GM12891 (cell line): ENCODE data around the gene TTC39A.

Experiments
- PAX5 ChIP-seq: IDR thresholded peaks from 2 replicates; pipeline ENCODE4 v1.6.1; 2011; ENCODE audit warnings: low read length, moderate library complexity, mild to moderate bottlenecking; ENCODE audit not compliant: insufficient read depth, severe bottlenecking
- POLR2A ChIP-seq: IDR thresholded peaks from 2 replicates; pipeline ENCODE4 v1.6.1; 2011; ENCODE audit warnings: low read depth, low read length, control low read depth
- POLR2AphosphoS5 ChIP-seq: IDR thresholded peaks from 2 replicates; pipeline ENCODE4 v1.6.1; 2011; ENCODE audit warnings: low read depth, low read length, control low read depth

GRCh38 chr1:51313961-51314777 is 16.2 kb downstream of the TTC39A start:
- no peak for TF ChIP-seq POLR2A
- TF ChIP-seq PAX5 = no peak
- no peak for TF ChIP-seq POLR2AphosphoS5
